ENCODE data around the gene NADK2.

- TF ChIP-seq CTCF (IDR thresholded peaks at IDR 0.05; ENCODE audit: insufficient read depth, low read depth, low read length), result no peak
- TF ChIP-seq EZH2 (IDR thresholded peaks at IDR 0.05; ENCODE audit: insufficient read depth, low read length), result no peak
Observed at GRCh38 chr5:36198281-36198680, 43.4 kb downstream of the NADK2 start.

Data from astrocyte (in vitro differentiated cells and primary cell).